Left lung (tissue), 10 donors: ENCODE data around the gene KRT84. TPM values are rescaled to one million over a fixed set of nuclear protein-coding genes. Genes with fewer than 3 reads are reported as not detected.
"Not testable (repeated sequence)": the region's sequence is repeated elsewhere in the genome, so short reads cannot be mapped to it uniquely, and the experiment has no call there.

ENCODE experiments used
- ATAC-seq: fragments of 200-7000 bp; cut with Tn5 transposase; one replicate; pipeline ENCODE4 v1.9.1; 2020; ENCODE audit warnings: moderate library complexity
- DNase-seq, 4 donors: peaks; one replicate each; pipeline ENCODE4 v3.0.0-alpha.2; 2013 to 2020
- H3K27ac ChIP-seq, 2 donors: fragments of 200-600 bp; sonication (generic) in 1 of 2; one replicate each; pipeline versions ENCODE4 v1.5.0 to v1.8.0; 2020 to 2021
- H3K27me3 ChIP-seq, 2 donors: fragments of 200-600 bp; sonication (generic) in 1 of 2; one replicate each; pipeline versions ENCODE4 v1.5.0 to v1.8.0; 2020 to 2021
- H3K36me3 ChIP-seq, 2 donors: fragments of 200-600 bp; sonication (generic) in 1 of 2; one replicate each; pipeline versions ENCODE4 v1.5.0 to v1.8.0; 2020 to 2021
- H3K4me1 ChIP-seq, 2 donors: fragments of 200-600 bp; one replicate each; pipeline ENCODE4 v1.8.0; 2021
- H3K4me3 ChIP-seq, 2 donors: fragments of 200-600 bp; sonication (generic) in 1 of 2; one replicate each; pipeline versions ENCODE4 v1.5.0 to v1.8.0; 2020 to 2021; ENCODE audit warnings: mild to moderate bottlenecking in 1 of 2
- H3K9me3 ChIP-seq, 2 donors: fragments of 200-600 bp; sonication (generic) in 1 of 2; one replicate each; pipeline versions ENCODE4 v1.5.0 to v1.8.0; 2020 to 2021
- intact Hi-C, 2 donors: fragments of 100-400 bp; cut with DNase I; formaldehyde crosslinking; loops; one replicate each; pipeline versions ENCODE4 v1.11.2 to v1.14.2; 2022
- polyA plus RNA-seq, 6 donors: library from polyadenylated mRNA; unstranded; fragments of 120-200 nt; gene quantifications; one replicate each; pipeline ENCODE4 v1.2.1, GENCODE V29; 2013; ENCODE audit not compliant: insufficient read length in 6 of 6
- total RNA-seq, 2 donors: library from RNA; stranded (reverse); fragmentation: NEBNext Ultra II Directional; extraction: Animal tissue kit (Norgen Biotek cat#: 25700); gene quantifications; one replicate each; pipeline ENCODE4 v1.2.1, GENCODE V29; 2021
- TF ChIP-seq, protein P1 (sequence below), 2 donors: fragments of 200-600 bp; sonication (generic) in 1 of 2; IDR thresholded peaks; one replicate each; pipeline versions ENCODE4 v1.5.0 to v1.8.0; 2021; ENCODE audit warnings: antibody characterized with exemption in 2 of 2
- donor health status: DM: no; HTN: yes; CAD: no.
- donor health status: DM: no; HTN: no; CAD: no.

The KRT84 gene
- total and polyA plus RNA-seq, 8 donors: not detected

DNA sequence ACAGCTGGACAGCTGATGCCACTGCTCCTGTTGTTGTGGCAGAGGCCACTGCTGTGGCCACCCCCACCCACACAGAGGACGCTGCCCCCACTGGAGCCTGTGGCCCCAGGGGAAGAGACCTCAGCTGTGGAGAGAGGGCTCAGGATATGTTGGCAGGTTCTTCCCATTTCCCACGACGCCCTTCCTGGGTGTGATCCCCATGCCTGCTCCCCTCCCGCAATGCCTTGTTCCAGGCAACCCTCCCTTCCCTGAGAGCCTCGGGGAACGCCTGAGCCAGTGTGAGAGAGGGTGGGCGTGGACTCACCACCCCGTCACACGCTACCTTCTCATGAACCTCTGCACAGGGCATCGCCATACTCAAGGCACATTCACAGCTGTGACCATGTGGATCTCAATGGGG, 26.4 kb upstream of the KRT84 start:
- H3K27me3 ChIP-seq: peaks cover 0 to 22% of the 10 kb centered on the region in 2 donors
- no peak for DNase-seq
- no peaks in the 10 kb centered on the region for H3K4me1 ChIP-seq
- ATAC-seq: no peak
- intact Hi-C loops: no loop called here
- H3K36me3 ChIP-seq: no peaks in the 10 kb centered on the region
- TF ChIP-seq, protein P1, sequence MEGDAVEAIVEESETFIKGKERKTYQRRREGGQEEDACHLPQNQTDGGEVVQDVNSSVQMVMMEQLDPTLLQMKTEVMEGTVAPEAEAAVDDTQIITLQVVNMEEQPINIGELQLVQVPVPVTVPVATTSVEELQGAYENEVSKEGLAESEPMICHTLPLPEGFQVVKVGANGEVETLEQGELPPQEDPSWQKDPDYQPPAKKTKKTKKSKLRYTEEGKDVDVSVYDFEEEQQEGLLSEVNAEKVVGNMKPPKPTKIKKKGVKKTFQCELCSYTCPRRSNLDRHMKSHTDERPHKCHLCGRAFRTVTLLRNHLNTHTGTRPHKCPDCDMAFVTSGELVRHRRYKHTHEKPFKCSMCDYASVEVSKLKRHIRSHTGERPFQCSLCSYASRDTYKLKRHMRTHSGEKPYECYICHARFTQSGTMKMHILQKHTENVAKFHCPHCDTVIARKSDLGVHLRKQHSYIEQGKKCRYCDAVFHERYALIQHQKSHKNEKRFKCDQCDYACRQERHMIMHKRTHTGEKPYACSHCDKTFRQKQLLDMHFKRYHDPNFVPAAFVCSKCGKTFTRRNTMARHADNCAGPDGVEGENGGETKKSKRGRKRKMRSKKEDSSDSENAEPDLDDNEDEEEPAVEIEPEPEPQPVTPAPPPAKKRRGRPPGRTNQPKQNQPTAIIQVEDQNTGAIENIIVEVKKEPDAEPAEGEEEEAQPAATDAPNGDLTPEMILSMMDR (IDR thresholded peaks at IDR 0.05): no peak
- no peak overlapping the region for H3K27ac ChIP-seq
- H3K9me3 ChIP-seq: no peaks in the 10 kb centered on the region
- H3K4me3 ChIP-seq: no peak overlapping the region

DNA sequence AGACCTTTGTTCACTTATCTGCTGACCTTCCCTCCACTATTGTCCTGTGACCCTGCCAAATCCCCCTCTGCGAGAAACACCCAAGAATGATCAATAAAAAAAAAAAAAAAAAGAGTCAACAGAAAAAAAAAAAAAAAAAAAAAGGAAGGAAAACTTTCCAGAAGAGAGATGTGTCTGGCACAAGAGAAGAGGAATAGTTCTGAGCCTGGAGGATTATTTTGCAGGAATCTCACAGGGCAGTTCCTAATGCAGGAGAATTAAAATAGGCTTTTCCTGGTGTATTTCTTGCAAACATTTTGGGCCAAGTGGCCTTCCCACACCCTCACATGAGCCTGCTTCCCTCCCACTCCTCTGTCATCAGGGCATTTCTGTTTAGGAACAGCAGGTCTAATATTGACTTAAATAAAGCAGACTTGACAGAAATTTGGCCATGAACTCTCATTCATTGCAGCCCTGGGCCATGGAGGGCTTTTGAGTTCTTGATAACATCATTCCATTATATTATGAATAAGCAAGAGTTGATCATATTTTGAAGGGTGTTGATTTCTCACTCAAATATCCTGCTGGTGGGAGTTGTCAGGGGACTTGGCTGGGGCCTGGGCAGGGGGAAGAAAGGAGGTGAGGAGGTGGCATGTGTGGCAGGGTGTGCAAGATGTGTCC, 25.3 kb upstream of the KRT84 start:
- DNase-seq, H3K27ac ChIP-seq, H3K36me3 ChIP-seq, H3K9me3 ChIP-seq, H3K4me3 ChIP-seq, intact Hi-C loops, ATAC-seq, H3K4me1 ChIP-seq: not testable (repeated sequence)
- H3K27me3 ChIP-seq: peaks cover 0 to 31% of the 10 kb centered on the region in 2 donors

DNA sequence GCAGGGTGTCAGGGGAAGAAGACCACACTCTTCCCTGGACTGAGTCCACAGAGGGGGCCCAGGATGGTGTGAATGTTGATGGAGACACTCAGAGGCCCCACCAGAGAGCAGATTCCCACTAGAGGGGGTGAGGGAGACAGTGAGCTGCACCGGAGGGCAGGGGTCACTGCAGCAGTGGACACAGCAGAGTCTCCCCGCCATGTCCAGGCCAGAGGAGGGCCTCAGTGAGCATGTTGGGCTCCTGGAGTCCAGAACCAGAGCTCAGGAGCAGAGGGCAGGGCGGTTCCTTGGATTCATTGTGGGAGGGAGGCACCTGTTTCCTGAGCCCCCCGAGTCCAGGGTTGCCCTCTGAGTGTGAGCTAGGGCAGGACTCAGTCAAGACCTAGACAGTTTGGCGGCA, 22.5 kb upstream of the KRT84 start:
- Histone ChIP-seq H3K36me3 (no peaks in the 10 kb centered on the region), H3K4me3 (no peak overlapping the region), H3K4me1 (no peaks in the 10 kb centered on the region), H3K27me3 (peaks cover 0 to 23% of the 10 kb centered on the region in 2 donors), H3K9me3 (no peaks in the 10 kb centered on the region), H3K27ac (no peak overlapping the region)
- DNase-seq (peak in 1 of 4 donors; percentile 66), ATAC-seq (no peak)
- intact Hi-C loops: no loop called here
- TF ChIP-seq, protein P1 (IDR thresholded peaks at IDR 0.05): no peak

DNA sequence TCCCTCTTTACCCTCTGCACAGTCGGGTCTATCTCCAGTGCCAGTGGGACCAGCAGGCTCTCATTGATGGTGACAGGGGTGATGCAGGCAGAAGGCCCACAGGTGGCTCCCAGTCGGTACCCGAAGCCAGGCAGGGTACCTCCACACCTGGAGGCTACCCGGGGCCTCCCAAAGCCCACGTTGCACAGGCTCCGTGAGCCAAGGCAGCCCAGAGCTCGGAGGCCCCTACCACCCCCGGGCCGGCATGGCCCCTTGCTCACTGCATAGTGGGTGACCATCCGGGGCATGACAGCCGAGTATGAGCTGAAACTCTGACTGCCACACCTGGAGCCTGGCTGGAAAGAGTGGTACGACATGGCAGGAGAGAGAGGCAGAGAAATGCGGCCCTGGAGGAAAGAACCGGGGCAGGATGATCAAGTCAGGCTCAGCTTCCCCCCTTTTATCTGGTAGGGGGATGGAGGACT, 20.5 kb upstream of the KRT84 start, which contains the start of gene KRT82:
Gene KRT82 (minus strand): TSS at position 414 of the 464 bp plus-strand sequence. CDS start 58 bp downstream, at position 356.
- TF ChIP-seq, protein P1 (IDR thresholded peaks at IDR 0.05): no peak
- peaks cover 0 to 18% of the 10 kb centered on the region in 2 donors for H3K27me3 ChIP-seq
- no peaks in the 10 kb centered on the region for H3K4me1 ChIP-seq
- DNase-seq (peak in 1 of 4 donors; percentile 58), ATAC-seq (no peak)
- H3K9me3 ChIP-seq: no peaks in the 10 kb centered on the region
- H3K36me3 ChIP-seq: no peaks in the 10 kb centered on the region
- H3K4me3 ChIP-seq: no peak within 1 kb of the TSS
- H3K27ac ChIP-seq: no peak within 1 kb of the TSS
- intact Hi-C loops: no loop called here

DNA sequence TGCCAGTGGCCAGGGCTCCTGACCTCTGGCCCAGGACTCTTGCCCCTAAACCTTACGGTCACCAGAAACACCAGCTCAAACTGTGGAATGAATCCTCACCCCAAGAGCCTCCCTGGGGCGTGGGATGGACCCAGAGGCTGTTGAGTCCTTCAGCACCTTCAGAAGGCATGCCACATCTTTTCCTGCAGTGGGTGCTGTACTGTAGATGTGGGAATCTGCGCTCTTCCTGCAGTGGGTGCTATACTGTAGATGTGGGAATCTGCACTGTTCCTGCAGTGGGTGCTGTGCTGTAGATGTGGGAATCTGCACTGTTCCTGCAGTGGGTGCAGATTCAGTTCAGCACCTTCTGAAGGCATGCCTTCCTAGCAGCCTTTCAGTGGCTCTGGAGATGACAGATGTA, 19.5 kb upstream of the KRT84 start:
- Histone ChIP-seq H3K9me3 (no peaks in the 10 kb centered on the region), H3K36me3 (no peaks in the 10 kb centered on the region), H3K4me3 (no peak overlapping the region), H3K4me1 (no peaks in the 10 kb centered on the region), H3K27me3 (peaks cover 0 to 22% of the 10 kb centered on the region in 2 donors), H3K27ac (no peak overlapping the region)
- no peak for DNase-seq
- TF ChIP-seq, protein P1 (IDR thresholded peaks at IDR 0.05): no peak
- ATAC-seq: no peak
- intact Hi-C loops: no loop called here
